NCI-H146 treated with DMSO at 0.1 percent for 48 hours (cell line): Measurements from ENCODE around the gene CMTM4.
A peak's percentile ranks its signal among the peaks of the same experiment; 100 is the strongest.
"Not testable (repeated sequence)": the region's sequence is repeated elsewhere in the genome, so short reads cannot be mapped to it uniquely, and the experiment has no call there.

Experiments
- DNase-seq: peaks from one replicate; lab custom pipeline; 2025; ENCODE audit not compliant: unreplicated experiment; lab: John Stamatoyannopoulos, UW

The CMTM4 gene

GRCh38 chr16:66676599-66676998 is 19.9 kb downstream of the CMTM4 start:
- no peak for DNase-seq

DNA sequence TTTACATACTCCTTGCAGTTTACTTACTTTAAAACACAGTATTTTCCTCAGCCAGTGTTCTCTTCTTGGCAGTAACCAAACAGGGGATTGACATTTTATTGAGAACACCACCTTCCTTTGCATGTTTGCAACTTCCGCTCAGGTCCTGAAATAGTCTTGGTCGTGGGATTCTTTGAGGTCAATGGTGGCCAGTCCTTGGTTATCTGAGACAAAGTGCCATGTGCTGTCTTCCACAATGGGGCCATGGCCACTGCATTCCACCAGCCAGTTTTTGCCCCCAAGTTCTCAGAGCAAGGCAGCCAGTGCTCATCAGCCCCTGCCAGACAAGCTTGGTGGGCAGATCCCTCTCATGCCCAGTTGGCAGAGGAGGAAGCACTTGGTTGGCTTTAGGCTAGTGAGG is 22.9 kb downstream of the CMTM4 start:
- no peak for DNase-seq

DNA sequence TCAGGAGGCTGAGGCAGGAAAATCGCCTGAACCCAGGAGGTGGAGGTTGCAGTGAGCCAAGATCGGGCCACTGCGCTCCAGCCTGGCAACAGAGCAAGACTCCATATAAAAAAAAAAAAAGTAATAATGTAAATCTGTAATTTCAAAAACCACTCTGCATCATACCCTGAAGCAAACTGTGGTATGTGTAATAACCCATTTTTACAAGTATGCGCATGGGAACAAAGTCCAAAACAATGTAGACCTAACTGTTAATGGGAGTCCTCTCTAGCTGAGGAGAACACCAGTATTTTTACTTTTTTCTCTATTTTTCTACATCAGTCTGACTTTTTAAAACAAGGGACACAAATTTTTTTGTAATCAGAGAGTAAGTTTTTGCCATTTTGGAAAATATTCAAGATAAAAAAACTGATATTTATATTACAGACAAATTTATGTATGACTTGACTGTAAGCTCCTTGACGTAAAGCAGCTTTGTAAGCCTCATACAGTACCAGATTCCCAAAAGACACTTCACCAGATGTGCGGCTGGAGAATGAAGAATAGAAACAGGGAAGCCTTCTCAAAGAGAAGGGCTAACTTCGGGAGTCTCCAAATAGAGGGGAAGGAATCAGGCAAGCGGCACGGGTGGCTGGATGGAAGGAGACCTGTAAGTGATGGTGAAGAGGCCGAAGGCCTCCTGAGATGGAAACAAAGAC is 25.7 kb downstream of the CMTM4 start:
- no peak for DNase-seq

GRCh38 chr16:66668777-66669444 is 27.6 kb downstream of the CMTM4 start:
- no peak for DNase-seq

DNA sequence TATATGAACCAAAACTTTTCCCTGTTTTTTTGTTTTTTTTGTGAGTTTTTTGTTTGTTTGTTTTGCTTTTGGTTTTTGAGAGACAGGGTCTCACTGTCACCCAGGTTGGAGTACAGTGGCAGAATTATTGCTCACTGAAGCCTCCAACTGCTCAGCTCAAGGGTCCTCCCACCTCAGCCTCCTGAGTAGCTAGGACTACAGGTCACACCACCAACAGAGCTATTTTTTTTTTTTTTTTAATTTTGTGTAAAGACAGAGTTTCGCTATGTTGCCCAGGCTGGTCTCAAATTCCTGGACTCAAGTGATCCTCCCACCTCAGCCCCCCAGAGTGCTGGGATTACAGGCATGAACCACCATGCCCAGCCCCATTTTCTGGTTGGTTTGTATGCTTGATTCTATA is 28.6 kb downstream of the CMTM4 start:
- no peak for DNase-seq

- DNase-seq: no peak
Measured at GRCh38 chr16:66662445-66663194, 33.9 kb downstream of the CMTM4 start.

DNA sequence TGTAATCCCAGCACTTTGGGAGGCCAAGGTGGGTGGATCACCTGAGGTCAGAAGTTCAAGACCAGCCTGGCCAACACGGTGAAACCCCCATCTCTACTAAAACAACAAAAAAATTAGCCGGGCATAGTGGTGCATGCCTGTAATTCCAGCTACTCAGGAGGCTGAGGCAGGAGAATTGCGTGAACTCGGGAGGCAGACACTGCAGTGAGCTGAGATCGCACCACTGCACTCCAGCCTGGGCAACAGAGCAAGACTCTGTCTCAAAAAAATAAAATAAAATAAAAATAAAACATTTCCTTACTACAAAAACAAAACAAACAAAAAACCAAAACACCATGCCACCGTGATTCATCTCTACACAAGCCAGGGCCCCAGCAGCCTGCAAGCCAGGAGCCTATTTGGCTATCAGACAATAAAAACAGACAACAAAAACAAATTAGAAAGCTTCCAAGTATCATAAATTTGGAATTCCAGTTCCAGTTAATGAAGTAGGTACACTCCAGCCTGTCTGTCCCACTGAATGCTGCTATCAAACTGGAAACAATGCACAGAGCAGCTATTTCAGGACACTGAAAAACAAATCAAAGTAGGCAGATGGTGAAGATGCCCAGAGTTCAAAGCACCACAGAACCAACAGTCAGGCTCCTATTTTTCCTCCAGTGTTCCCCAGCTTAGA is 34.7 kb downstream of the CMTM4 start:
- DNase-seq: not testable (repeated sequence)

- no peak for DNase-seq
Measured at GRCh38 chr16:66661210-66661560, 35.4 kb downstream of the CMTM4 start.

DNA sequence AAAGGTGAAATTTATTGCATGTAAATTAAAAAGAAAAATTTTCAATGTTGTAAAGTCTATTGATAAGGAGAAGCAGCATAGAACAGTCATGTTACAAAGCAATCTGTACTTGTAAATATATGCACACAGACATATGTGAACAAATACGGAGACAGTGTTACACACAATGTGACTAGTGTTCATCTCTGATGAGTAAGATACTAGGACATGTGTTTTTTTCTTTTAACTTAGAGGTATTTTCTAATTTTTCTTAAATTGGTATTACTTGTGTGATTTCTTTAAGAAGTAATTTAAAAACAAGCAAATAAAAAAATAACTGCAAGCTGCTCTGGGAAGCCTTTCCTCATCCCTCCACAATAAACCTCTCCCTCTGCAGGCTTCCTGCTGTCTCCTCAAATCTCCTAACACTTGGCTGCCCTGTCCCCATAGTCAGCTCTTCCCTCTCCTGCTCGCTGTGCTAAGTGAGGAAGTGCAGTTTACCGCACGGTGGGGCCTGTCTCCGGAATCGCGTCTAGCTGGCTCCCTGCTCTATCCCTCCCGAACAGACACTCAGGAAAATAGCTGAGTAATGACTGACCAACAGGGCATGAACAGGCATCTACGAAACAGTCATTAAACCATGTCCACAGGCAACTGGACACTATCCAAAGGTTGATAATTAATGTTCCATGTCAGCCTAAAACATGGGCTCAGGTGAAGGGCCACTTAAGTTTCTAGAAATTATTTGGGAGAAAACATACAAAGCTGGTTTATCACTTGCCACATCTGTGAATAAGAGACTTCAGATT is 35.9 kb downstream of the CMTM4 start:
- peak; percentile 22 for DNase-seq

DNA sequence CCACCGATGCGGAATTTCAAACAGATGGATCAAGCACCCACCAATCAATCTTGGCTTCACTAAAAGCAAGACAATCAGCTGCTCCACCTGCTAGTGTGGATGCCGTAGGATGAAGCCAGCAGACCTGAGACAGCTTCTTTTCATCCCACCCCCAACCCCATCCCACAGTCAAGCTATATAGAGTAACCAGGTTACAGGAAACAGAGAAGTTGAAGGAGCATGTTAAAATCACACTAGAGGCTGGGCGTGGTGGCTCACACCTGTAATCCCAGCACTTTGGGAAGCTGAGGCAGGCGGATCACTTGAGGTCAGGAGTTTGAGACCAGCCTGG is 37.7 kb downstream of the CMTM4 start:
- no peak for DNase-seq

DNA sequence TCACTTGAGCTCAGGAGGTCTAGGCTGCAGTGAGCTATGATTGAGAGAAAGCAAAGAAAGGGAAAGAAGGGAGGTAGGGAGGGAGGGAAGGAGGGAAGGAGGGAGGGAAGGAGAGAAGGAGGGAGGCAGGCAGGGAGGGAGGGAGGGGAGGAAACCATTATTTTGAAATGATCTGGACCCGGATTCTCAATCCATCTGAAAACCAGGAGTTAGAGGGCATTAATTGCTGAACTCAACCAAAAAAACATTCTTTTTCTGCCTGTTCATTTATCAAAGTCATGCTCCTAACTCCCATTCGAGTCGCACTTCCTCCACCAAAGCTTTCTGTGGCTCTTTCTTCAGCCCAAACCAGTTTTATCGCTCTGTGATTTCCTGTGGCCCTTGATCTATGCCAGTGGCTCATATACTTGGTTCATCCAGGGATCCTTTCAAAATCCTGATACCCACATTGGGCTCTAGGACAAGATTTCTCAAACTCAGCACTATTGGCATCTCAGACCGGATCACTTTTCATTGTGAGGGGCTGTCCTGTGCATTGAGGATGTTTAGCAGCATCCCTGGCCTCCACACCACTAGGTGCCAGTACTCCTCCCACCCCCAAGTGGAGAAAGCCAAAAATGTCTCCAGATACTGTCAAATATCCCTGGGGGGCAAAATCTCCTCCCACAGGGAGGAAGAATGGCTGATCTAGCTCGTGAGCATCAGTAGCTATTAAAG is 38.2 kb downstream of the CMTM4 start:
- no peak for DNase-seq

DNA sequence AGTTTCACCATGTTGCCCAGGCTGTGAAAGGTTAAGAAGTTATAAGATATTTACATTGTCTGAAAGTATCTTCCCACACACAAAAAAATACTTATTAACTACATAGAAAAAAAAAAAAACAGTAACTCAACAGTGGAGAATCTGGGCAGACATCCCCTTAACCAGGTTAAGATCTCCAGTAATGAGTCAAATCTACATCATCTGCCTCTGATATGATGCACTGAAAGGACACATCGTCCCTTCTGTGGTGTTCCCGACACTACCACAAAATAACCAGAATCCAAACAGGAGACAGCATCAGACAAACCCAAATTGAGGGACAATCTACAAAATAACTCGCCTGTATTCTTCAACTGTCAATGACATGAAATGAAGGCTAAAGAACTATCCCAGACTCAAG is 40.0 kb downstream of the CMTM4 start:
- no peak for DNase-seq

DNA sequence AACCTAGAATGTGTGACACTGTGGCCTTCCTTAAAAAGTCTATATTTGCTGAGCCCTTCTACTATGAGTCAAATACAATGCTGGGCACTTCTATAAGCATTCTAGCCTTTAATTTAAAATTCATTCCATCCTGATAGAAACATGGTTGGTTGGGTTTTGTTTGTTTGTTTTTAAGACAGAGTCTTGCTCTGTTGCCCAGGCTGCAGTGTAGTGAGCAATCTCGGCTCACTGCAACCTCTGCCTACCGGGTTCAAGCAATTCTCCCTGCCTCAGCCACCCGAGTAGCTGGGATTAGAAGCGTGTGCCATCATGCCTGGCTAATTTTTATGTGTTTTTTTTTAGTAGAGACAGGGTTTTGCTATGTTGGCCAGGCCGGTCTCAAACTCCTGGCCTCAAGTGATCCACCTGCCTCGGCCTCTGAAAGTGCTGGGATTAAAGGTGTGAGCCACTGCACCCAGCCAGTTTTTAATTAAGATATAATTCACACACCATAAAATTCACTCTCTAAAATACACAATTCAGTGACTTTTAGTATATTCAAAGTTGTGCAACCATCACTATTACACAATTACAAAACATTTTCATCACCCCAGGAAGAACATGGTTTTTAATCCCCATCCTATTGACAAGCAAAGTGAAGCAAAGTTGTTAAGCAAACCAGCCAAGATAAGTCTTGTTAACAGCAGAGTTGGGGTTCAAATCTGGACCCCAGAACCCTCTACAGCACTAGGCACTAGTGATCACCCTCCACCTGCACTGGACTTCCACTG is 42.8 kb downstream of the CMTM4 start:
- no peak for DNase-seq

- DNase-seq: no peak
Measured at GRCh38 chr16:66652661-66653360, 43.7 kb downstream of the CMTM4 start.

DNA sequence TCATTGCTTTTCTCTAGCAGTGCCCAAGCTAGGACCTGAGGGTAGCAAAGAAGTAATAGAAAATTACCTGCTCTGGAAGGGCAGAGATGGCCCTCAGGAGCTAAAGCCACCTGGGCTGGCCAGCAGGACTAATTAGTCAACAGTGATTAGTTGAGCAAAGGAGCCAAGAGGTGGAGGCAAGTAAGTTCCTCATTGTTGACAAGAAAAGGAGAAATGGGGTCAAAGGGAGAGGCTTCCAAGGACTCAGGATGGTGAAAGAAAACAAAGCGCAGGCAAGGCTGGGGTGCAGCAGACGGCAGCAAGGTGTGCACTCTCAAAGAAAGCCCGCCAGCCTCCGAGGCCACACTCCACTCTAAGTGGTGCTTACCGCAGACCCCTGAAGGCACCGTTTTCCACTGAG is 44.6 kb downstream of the CMTM4 start:
- no peak for DNase-seq

- no peak for DNase-seq
Measured at GRCh38 chr16:66651474-66651765, 45.1 kb downstream of the CMTM4 start.

GRCh38 chr16:66650707-66651473 is 45.7 kb downstream of the CMTM4 start:
- DNase-seq: peak; percentile 87

DNA sequence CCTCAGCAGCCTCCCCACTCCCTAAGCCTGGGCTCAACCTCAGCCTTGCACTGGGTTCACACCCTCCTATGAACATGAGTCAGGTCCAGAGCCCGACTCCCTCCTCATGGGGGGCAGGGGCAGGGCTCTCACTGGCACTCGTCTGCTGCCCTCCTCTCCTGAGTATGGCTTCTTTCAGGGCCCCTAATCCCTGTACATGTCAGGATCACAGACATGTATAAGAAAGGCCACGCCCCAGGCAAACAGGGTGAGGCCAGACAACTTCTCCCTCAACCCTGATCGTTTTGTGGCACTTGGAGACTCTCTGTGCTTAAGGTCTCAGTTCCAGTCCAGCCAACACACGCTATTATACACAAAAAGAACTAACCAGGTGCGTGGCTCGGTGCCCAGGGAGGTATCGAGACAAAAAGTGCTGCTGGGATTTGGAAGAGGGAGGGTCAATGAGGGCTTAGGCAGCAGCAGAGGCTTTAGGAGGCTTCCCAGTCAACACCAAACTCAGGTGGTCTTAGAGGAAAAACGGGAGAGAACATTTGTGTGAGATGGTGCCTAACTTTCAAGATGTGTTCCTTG is 46.8 kb downstream of the CMTM4 start:
- no peak for DNase-seq
